HEK293 (cell line): ENCODE measurements around the gene TANK.

Experiments
- CTCF ChIA-PET: fragments of 350-600 bp; formaldehyde crosslinking; extraction: SDS; loops from one replicate; lab custom pipeline; 2021; ENCODE audit warnings: antibody characterized with exemption; lab: Yijun Ruan, JAX
- POLR2A ChIA-PET: fragments of 300-600 bp; formaldehyde crosslinking; extraction: SDS; loops from one replicate; lab custom pipeline; 2020; ENCODE audit warnings: antibody characterized with exemption, inconsistent platforms; lab: Yijun Ruan, JAX
- H3K27ac ChIP-seq: fragments of 200-500 bp; sonication (Bioruptor generic); 2 replicates; pipeline ENCODE4 v1.5.1; 2014; ENCODE audit warnings: low read depth, low read length, control low read depth, inconsistent platforms; ENCODE audit errors: extremely low read depth
- H3K36me3 ChIP-seq, 2 experiments: fragments of 200-500 bp in 1 of 2; sonication (Bioruptor generic) in 1 of 2; 1 replicate in 1 of 2; 2 replicates in 1 of 2; pipeline ENCODE4 v1.5.1; 2014 to 2017; ENCODE audit warnings: inconsistent platforms in 2 of 2, low read length in 2 of 2; ENCODE audit not compliant: control insufficient read depth in 2 of 2, insufficient read depth in 1 of 2
- H3K4me1 ChIP-seq: fragments of 200-500 bp; sonication (Bioruptor generic); 2 replicates; pipeline ENCODE4 v1.5.1; 2014; ENCODE audit warnings: mild to moderate bottlenecking, low read length, inconsistent platforms; ENCODE audit not compliant: control insufficient read depth, insufficient read depth
- H3K4me3 ChIP-seq: 2 replicates; pipeline ENCODE4 v1.5.1; 2011; ENCODE audit warnings: low read depth, mild to moderate bottlenecking, control low read depth, low read length, moderate library complexity
- H3K9me3 ChIP-seq: fragments of 200-500 bp; sonication (Bioruptor generic); 2 replicates; pipeline ENCODE4 v1.5.1; 2014; ENCODE audit warnings: low read depth, low read length, inconsistent platforms; ENCODE audit not compliant: control insufficient read depth, insufficient read depth
- EGR2 ChIP-seq: fragments of 450-650 bp; formaldehyde crosslinking; IDR thresholded peaks from 2 replicates; pipeline ENCODE4 v1.5.1; 2016; ENCODE audit warnings: low read depth, missing biosample characterization, missing genetic modification characterization
- SCRT1 ChIP-seq: fragments of 450-650 bp; formaldehyde crosslinking; IDR thresholded peaks from 2 replicates; pipeline ENCODE4 v1.5.1; 2016; ENCODE audit warnings: missing biosample characterization, missing genetic modification characterization, borderline replicate concordance
- SCRT2 ChIP-seq: fragments of 450-650 bp; formaldehyde crosslinking; IDR thresholded peaks from 2 replicates; pipeline ENCODE4 v1.5.1; 2016; ENCODE audit warnings: missing biosample characterization, missing genetic modification characterization
- YY2 ChIP-seq: fragments of 450-650 bp; formaldehyde crosslinking; IDR thresholded peaks from 2 replicates; pipeline ENCODE4 v1.5.1; 2016; ENCODE audit warnings: missing biosample characterization, missing genetic modification characterization
- ZNF112 ChIP-seq: fragments of 450-650 bp; formaldehyde crosslinking; IDR thresholded peaks from 2 replicates; pipeline ENCODE4 v1.5.0; 2017; ENCODE audit warnings: missing biosample characterization, missing genetic modification characterization
- ZNF404 ChIP-seq: fragments of 450-650 bp; formaldehyde crosslinking; IDR thresholded peaks from 2 replicates; pipeline ENCODE4 v1.5.1; 2017; ENCODE audit warnings: missing biosample characterization, missing genetic modification characterization
- ZNF423 ChIP-seq: fragments of 450-650 bp; formaldehyde crosslinking; IDR thresholded peaks from 2 replicates; pipeline ENCODE4 v1.5.1; 2016; ENCODE audit warnings: missing biosample characterization, missing genetic modification characterization
- ZNF623 ChIP-seq: fragments of 450-650 bp; formaldehyde crosslinking; IDR thresholded peaks from 2 replicates; pipeline ENCODE4 v1.5.1; 2016; ENCODE audit warnings: missing biosample characterization, missing genetic modification characterization
- ZNF645 ChIP-seq: fragments of 450-650 bp; formaldehyde crosslinking; IDR thresholded peaks from 2 replicates; pipeline ENCODE4; 2016; ENCODE audit warnings: missing biosample characterization, missing genetic modification characterization
- ZNF658 ChIP-seq: fragments of 450-650 bp; formaldehyde crosslinking; IDR thresholded peaks from 2 replicates; pipeline ENCODE4; 2016; ENCODE audit warnings: missing biosample characterization, missing genetic modification characterization
- ZNF785 ChIP-seq: fragments of 450-650 bp; formaldehyde crosslinking; IDR thresholded peaks from 2 replicates; pipeline ENCODE4 v1.5.1; 2016; ENCODE audit warnings: missing biosample characterization, missing genetic modification characterization
- ZNF830 ChIP-seq: fragments of 450-650 bp; IDR thresholded peaks from 2 replicates; pipeline ENCODE4 v1.5.0; 2018; ENCODE audit warnings: missing biosample characterization, missing genetic modification characterization, low read depth, mild to moderate bottlenecking, moderate library complexity
- TF ChIP-seq, protein P1 (sequence below): fragments of 450-650 bp; IDR thresholded peaks from 2 replicates; pipeline ENCODE4 v1.5.1; 2018; ENCODE audit warnings: missing biosample characterization, missing genetic modification characterization
- TF ChIP-seq, protein P2 (sequence below): fragments of 450-650 bp; formaldehyde crosslinking; conservative IDR thresholded peaks from 2 replicates; pipeline ENCODE4 v1.5.1; 2016; ENCODE audit warnings: low read depth, missing biosample characterization, missing genetic modification characterization

Gene TANK

DNA sequence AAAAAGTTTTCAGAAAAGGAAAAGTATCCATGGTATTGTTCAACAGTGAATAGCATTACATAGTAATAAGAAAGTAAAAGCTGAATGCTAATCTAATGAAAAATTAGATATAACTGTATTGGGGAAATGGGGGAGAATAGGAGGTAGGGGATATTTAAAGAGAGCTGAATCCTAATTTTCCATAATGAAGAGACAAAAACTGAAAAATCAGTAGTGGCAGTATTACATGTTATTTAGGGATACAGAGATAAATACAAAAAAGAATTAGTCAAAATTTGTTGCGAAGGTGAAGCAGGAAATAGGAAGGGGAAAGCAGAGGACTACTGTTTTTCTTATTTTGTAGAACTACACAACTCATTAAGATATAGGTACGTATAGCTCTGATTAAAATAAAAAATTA, 9.1 kb downstream of the TANK start (continued):
- TF ChIP-seq, protein P1, sequence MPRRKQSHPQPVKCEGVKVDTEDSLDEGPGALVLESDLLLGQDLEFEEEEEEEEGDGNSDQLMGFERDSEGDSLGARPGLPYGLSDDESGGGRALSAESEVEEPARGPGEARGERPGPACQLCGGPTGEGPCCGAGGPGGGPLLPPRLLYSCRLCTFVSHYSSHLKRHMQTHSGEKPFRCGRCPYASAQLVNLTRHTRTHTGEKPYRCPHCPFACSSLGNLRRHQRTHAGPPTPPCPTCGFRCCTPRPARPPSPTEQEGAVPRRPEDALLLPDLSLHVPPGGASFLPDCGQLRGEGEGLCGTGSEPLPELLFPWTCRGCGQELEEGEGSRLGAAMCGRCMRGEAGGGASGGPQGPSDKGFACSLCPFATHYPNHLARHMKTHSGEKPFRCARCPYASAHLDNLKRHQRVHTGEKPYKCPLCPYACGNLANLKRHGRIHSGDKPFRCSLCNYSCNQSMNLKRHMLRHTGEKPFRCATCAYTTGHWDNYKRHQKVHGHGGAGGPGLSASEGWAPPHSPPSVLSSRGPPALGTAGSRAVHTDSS (tag by site-specific recombination) = no peak
- TF ChIP-seq EGR2 (tag by site-specific recombination) (no peak), ZNF658 (tag by site-specific recombination) (no peak), ZNF830 (tag by site-specific recombination) (no peak)

DNA sequence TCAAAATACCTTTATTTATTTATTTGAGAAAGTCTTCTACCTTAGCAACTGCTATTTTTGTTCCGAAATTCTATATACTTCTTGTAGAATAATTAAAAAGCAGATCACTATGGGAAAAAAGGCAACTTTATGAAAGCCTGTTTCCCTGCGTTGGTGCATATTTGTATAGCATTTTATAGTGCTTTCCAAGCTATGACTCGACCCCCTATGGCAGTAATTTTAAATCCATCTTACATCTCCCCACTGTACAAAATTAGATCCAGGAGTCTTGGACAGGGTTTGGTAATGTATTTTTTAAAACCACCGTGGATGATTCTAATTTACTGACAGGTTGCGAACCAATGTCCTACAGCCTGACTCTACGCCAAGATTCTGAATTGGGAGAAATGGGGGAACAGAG, 10.1 kb downstream of the TANK start:
- H3K4me1 ChIP-seq = 0 out of 2 replicates have a peak, but pooled peaks cover 4% of the 10 kb centered on the region
- ChIA-PET CTCF (no interaction called here), POLR2A (no interaction called here)
- no peak overlapping the region for H3K27ac ChIP-seq
- H3K4me3 ChIP-seq = no peak overlapping the region
- no peak for TF ChIP-seq ZNF623 (tag by site-specific recombination)
- no peak for TF ChIP-seq YY2 (tag by site-specific recombination)
- TF ChIP-seq ZNF423 = no peak
- no peak for TF ChIP-seq ZNF404 (tag by site-specific recombination)
- TF ChIP-seq ZNF112 = no peak
- no peak for TF ChIP-seq ZNF645
- no peaks in the 10 kb centered on the region for H3K9me3 ChIP-seq
- peaks cover 0 to 16% of the 10 kb centered on the region in 2 experiments; a peak in 1 of 3 replicates for H3K36me3 ChIP-seq

DNA sequence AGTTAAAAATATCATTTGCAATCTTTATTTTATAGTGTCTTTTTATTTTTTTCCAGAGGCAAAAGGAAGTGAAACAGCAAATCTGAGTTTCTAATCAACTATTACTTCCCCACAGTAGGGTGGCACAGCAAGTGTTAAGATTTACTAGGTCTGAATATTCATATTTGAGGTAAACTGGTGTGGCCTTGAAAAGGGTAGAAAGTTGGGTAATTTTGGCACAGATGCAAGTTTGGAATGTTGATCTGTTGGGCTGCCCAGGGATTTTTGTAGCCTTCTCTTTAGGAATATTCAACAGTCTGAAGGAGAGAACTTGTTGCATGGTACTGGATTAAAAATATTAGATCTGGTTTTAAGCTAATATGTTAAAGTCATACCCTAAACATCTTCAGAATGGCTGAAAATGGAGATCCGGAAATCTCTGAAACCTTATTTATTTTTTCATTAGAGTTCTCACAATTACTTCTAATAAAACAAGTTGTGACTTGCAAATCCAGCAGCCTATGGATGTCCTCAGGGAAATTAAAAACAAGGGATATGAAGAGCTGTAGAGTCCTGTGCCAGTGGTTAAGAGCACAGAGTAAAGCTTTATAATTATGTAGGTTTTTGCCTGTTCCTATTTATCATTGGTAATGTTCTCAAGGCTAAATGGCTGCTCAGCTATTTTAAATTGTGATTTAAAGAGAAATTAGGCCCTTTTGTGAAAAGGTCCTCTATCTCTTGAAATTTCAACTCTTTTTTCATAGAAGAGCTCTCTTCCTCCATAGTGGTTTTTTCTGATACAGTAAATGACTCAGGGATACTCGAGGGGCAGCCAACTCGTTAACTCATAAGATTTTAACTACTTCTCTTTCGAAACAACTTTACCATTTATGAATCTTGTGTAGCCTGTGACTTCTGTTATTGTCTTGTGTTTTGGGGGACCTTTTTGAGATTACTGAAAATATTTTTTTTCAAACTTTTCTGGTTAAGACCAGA, 11.0 kb downstream of the TANK start:
- TF ChIP-seq SCRT2 = peak; percentile 89
- TF ChIP-seq SCRT1 (tag by site-specific recombination) = peak; percentile 62; the same call in 1 of the 2 replicates
- no peak for TF ChIP-seq ZNF785 (tag by site-specific recombination)
- TF ChIP-seq, protein P2, sequence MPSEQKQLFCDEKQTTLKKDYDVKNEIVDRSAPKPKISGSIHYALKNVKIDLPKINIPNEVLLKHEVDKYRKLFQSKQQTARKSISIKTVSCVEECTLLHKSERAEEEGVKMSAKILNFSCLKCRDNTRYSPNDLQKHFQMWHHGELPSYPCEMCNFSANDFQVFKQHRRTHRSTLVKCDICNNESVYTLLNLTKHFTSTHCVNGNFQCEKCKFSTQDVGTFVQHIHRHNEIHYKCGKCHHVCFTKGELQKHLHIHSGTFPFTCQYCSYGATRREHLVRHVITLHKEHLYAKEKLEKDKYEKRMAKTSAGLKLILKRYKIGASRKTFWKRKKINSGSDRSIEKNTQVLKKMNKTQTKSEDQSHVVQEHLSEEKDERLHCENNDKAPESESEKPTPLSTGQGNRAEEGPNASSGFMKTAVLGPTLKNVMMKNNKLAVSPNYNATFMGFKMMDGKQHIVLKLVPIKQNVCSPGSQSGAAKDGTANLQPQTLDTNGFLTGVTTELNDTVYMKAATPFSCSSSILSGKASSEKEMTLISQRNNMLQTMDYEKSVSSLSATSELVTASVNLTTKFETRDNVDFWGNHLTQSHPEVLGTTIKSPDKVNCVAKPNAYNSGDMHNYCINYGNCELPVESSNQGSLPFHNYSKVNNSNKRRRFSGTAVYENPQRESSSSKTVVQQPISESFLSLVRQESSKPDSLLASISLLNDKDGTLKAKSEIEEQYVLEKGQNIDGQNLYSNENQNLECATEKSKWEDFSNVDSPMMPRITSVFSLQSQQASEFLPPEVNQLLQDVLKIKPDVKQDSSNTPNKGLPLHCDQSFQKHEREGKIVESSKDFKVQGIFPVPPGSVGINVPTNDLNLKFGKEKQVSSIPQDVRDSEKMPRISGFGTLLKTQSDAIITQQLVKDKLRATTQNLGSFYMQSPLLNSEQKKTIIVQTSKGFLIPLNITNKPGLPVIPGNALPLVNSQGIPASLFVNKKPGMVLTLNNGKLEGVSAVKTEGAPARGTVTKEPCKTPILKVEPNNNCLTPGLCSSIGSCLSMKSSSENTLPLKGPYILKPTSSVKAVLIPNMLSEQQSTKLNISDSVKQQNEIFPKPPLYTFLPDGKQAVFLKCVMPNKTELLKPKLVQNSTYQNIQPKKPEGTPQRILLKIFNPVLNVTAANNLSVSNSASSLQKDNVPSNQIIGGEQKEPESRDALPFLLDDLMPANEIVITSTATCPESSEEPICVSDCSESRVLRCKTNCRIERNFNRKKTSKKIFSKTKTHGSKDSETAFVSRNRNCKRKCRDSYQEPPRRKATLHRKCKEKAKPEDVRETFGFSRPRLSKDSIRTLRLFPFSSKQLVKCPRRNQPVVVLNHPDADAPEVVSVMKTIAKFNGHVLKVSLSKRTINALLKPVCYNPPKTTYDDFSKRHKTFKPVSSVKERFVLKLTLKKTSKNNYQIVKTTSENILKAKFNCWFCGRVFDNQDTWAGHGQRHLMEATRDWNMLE (tag by site-specific recombination) = no peak
- no peak overlapping the region for H3K27ac ChIP-seq
- POLR2A ChIA-PET = no interaction called here
- H3K9me3 ChIP-seq = no peaks in the 10 kb centered on the region
- CTCF ChIA-PET = interaction anchor here (0.6 kb wide), 1 partner anchor 9 kb away, joined by 3 read pairs; no protein-coding TSS in a partner anchor
- 0 out of 2 replicates have a peak, but pooled peaks cover 4% of the 10 kb centered on the region for H3K4me1 ChIP-seq
- peaks cover 0 to 9% of the 10 kb centered on the region in 2 experiments; a peak in 1 of 3 replicates for H3K36me3 ChIP-seq
- H3K4me3 ChIP-seq = no peak overlapping the region
